Type B pancreatic cell (in vitro differentiated cells): ENCODE results near the gene COG6. TPM values are rescaled to one million over a fixed set of nuclear protein-coding genes. Genes with fewer than 3 reads are reported as not detected.
A peak's percentile ranks its signal among the peaks of the same experiment; 100 is the strongest.

Experiments used
- DNase-seq: peaks from one replicate; pipeline ENCODE4 v3.0.0; 2021; ENCODE audit warnings: mixed read lengths; ENCODE audit not compliant: unreplicated experiment; ENCODE audit errors: extremely low spot score
- H3K27ac Mint-ChIP-seq: 2 replicates; pipeline ENCODE4 v1.8.0; 2021; ENCODE audit warnings: mild to moderate bottlenecking, mixed read lengths
- H3K27me3 Mint-ChIP-seq: 2 replicates; pipeline ENCODE4 v1.8.0; 2021; ENCODE audit warnings: mixed read lengths
- H3K36me3 Mint-ChIP-seq: 2 replicates; pipeline ENCODE4 v1.8.0; 2021; ENCODE audit warnings: mixed read lengths
- H3K4me1 Mint-ChIP-seq: one replicate; pipeline ENCODE4 v1.8.0; 2021; ENCODE audit warnings: mixed read lengths; ENCODE audit not compliant: unreplicated experiment
- H3K4me3 Mint-ChIP-seq: 2 replicates; pipeline ENCODE4 v1.8.0; 2021; ENCODE audit warnings: mild to moderate bottlenecking, mixed read lengths
- H3K9me3 Mint-ChIP-seq: 2 replicates; pipeline ENCODE4 v1.8.0; 2021; ENCODE audit warnings: mixed read lengths
- CTCF ChIP-seq: fragments of 200-600 bp; sonication (generic); conservative IDR thresholded peaks from 2 replicates; pipeline ENCODE4 v1.5.0; 2021; ENCODE audit warnings: antibody characterized with exemption, mild to moderate bottlenecking
- long read RNA-seq: library from polyadenylated mRNA; unstranded; transcript quantifications from one replicate; pipeline ENCODE4 v2.0.0, GENCODE V29; 2020
- total RNA-seq: library from RNA; stranded (reverse); gene quantifications from 2 replicates; pipeline ENCODE4 v1.2.1, GENCODE V29; 2021; ENCODE audit warnings: low replicate concordance

The COG6 gene
- 40.0 and 47.3 TPM in 2 replicates for total RNA-seq
- long read RNA-seq, transcript COG6-204 (19 exons, 3,563 nt): major isoform, 23 of 42 reads
- long read RNA-seq, partial matches to known transcripts: 15 of 42 reads
- long read RNA-seq, other reads (novel, unspliced or antisense): 4 of 42 reads

GRCh38 chr13:39655569-39656324, at the start of gene COG6:
Gene COG6, plus strand, starts transcription at chr13:39655662. Its CDS starts 65 bp downstream, at chr13:39655727.
- peaks cover 17% of the 10 kb centered on the region for H3K4me1 Mint-ChIP-seq
- H3K9me3 Mint-ChIP-seq: peaks cover 4% of the 10 kb centered on the region
- H3K4me3 Mint-ChIP-seq: peak within 1 kb of the TSS; percentile 97
- peak; percentile 95 for DNase-seq
- H3K36me3 Mint-ChIP-seq: no peaks in the 10 kb centered on the region
- H3K27me3 Mint-ChIP-seq: no peaks in the 10 kb centered on the region
- peak within 1 kb of the TSS; percentile 81 for H3K27ac Mint-ChIP-seq
- TF ChIP-seq CTCF: peak; percentile 20

GRCh38 chr13:39605677-39606320, 49.7 kb upstream of the COG6 start:
- no peaks in the 10 kb centered on the region for H3K9me3 Mint-ChIP-seq
- H3K27me3 Mint-ChIP-seq: peaks cover 23% of the 10 kb centered on the region
- H3K4me3 Mint-ChIP-seq: no peak overlapping the region
- no peak overlapping the region for H3K27ac Mint-ChIP-seq
- H3K36me3 Mint-ChIP-seq: peaks cover 3% of the 10 kb centered on the region
- H3K4me1 Mint-ChIP-seq: peaks cover 18% of the 10 kb centered on the region
- TF ChIP-seq CTCF: no peak
- DNase-seq: no peak

- Mint-ChIP-seq H3K27ac (no peak overlapping the region), H3K9me3 (no peaks in the 10 kb centered on the region), H3K36me3 (no peaks in the 10 kb centered on the region), H3K27me3 (peaks cover 19% of the 10 kb centered on the region), H3K4me3 (no peak overlapping the region), H3K4me1 (peaks cover 8% of the 10 kb centered on the region)
- TF ChIP-seq CTCF: no peak
- DNase-seq: no peak
Observed at GRCh38 chr13:39607876-39608275, 47.6 kb upstream of the COG6 start.

- no peak for DNase-seq
- no peaks in the 10 kb centered on the region for H3K4me1 Mint-ChIP-seq
- no peaks in the 10 kb centered on the region for H3K9me3 Mint-ChIP-seq
- no peak overlapping the region for H3K27ac Mint-ChIP-seq
- no peaks in the 10 kb centered on the region for H3K36me3 Mint-ChIP-seq
- H3K27me3 Mint-ChIP-seq: peaks cover 3% of the 10 kb centered on the region
- TF ChIP-seq CTCF: peak; percentile 95
- no peak overlapping the region for H3K4me3 Mint-ChIP-seq
Observed at GRCh38 chr13:39612023-39612637, 43.3 kb upstream of the COG6 start.

GRCh38 chr13:39616087-39616694, 39.3 kb upstream of the COG6 start:
- no peaks in the 10 kb centered on the region for H3K9me3 Mint-ChIP-seq
- TF ChIP-seq CTCF: peak; percentile 96
- peaks cover 6% of the 10 kb centered on the region for H3K4me1 Mint-ChIP-seq
- H3K4me3 Mint-ChIP-seq: no peak overlapping the region
- no peak for DNase-seq
- no peaks in the 10 kb centered on the region for H3K36me3 Mint-ChIP-seq
- peaks cover 3% of the 10 kb centered on the region for H3K27me3 Mint-ChIP-seq
- no peak overlapping the region for H3K27ac Mint-ChIP-seq
